Vagina (tissue), 2 donors: ENCODE data around the gene FBXO8. TPM values are rescaled to one million over a fixed set of nuclear protein-coding genes. Genes with fewer than 3 reads are reported as not detected.

ENCODE experiments used
- DNase-seq, 2 donors: peaks; one replicate each; pipeline ENCODE4 v3.0.0-alpha.2; 2017; ENCODE audit errors: extremely low spot score in 2 of 2
- H3K27ac ChIP-seq: fragments of 200-600 bp; sonication (generic); one replicate; pipeline ENCODE4 v1.5.1; 2019
- H3K27me3 ChIP-seq: fragments of 200-600 bp; sonication (generic); one replicate; pipeline ENCODE4 v1.5.1; 2019
- H3K36me3 ChIP-seq, 2 donors: fragments of 200-600 bp; sonication (generic); one replicate each; pipeline ENCODE4 v1.5.1; 2017 to 2019
- H3K4me1 ChIP-seq: fragments of 200-600 bp; sonication (generic); one replicate; pipeline ENCODE4 v1.5.1; 2019
- H3K4me3 ChIP-seq, 2 donors: fragments of 200-600 bp; sonication (generic); 1 replicate in 1 of 2; 2 replicates in 1 of 2; pipeline ENCODE4 v1.5.1; 2016 to 2019
- H3K9me3 ChIP-seq: fragments of 200-600 bp; sonication (generic); one replicate; pipeline ENCODE4 v1.5.1; 2019
- CTCF ChIP-seq, 3 experiments: fragments of 450-650 bp in 2 of 3; fragments of 200-600 bp in 1 of 3; sonication (generic) in 1 of 3; IDR thresholded peaks; one replicate each; pipeline ENCODE4 v1.5.1; 2017 to 2019; ENCODE audit warnings: antibody characterized with exemption in 3 of 3, mild to moderate bottlenecking in 2 of 3, moderate library complexity in 2 of 3
- POLR2A ChIP-seq, 2 donors: fragments of 450-650 bp; IDR thresholded peaks; one replicate each; pipeline ENCODE4 v1.6.1; 2017; ENCODE audit warnings: antibody characterized with exemption in 2 of 2, mild to moderate bottlenecking in 2 of 2, moderate library complexity in 2 of 2
- POLR2AphosphoS5 ChIP-seq, 2 donors: sonication (generic); formaldehyde crosslinking; IDR thresholded peaks; one replicate each; pipeline ENCODE4 v1.9.0; 2017; ENCODE audit warnings: antibody characterized with exemption in 2 of 2, mild to moderate bottlenecking in 2 of 2, low read depth in 1 of 2; ENCODE audit not compliant: insufficient read depth in 1 of 2
- intact Hi-C: fragments of 100-400 bp; cut with DNase I; formaldehyde crosslinking; loops from one replicate; pipeline ENCODE4 v1.15.1; 2023
- total RNA-seq: library from RNA; depleted of rRNA; stranded (reverse); fragments of >200 nt; gene quantifications from one replicate; pipeline ENCODE4 v1.2.3, GENCODE V29; 2016

FBXO8 gene
- total RNA-seq, 1 donor from 2014 or later: 24.3 TPM

- Histone ChIP-seq H3K27ac (no peak overlapping the region), H3K36me3 (peaks cover 0 to 11% of the 10 kb centered on the region in 2 donors), H3K9me3 (no peaks in the 10 kb centered on the region), H3K4me1 (no peaks in the 10 kb centered on the region), H3K4me3 (no peak overlapping the region), H3K27me3 (no peaks in the 10 kb centered on the region)
- intact Hi-C loops: no loop called here
- TF ChIP-seq CTCF (IDR thresholded peaks at IDR 0.05) (no peak), POLR2A (IDR thresholded peaks at IDR 0.05) (no peak), POLR2AphosphoS5 (IDR thresholded peaks at IDR 0.05; ENCODE audit: insufficient read depth in 1 of 2, low read depth in 1 of 2) (no peak)
- no peak for DNase-seq
These were observed 33.1 kb upstream of the FBXO8 start for GRCh38 chr4:174316546-174316945.

GRCh38 chr4:174314770-174315169 is 31.3 kb upstream of the FBXO8 start:
- TF ChIP-seq POLR2A (IDR thresholded peaks at IDR 0.05) (no peak), CTCF (IDR thresholded peaks at IDR 0.05) (no peak), POLR2AphosphoS5 (IDR thresholded peaks at IDR 0.05; ENCODE audit: insufficient read depth in 1 of 2, low read depth in 1 of 2) (no peak)
- H3K4me1 ChIP-seq: no peaks in the 10 kb centered on the region
- H3K4me3 ChIP-seq: no peak overlapping the region
- H3K9me3 ChIP-seq: no peaks in the 10 kb centered on the region
- H3K36me3 ChIP-seq: peaks cover 0 to 20% of the 10 kb centered on the region in 2 donors
- H3K27me3 ChIP-seq: no peaks in the 10 kb centered on the region
- DNase-seq: no peak
- intact Hi-C loops: no loop called here
- H3K27ac ChIP-seq: no peak overlapping the region

- DNase-seq: no peak
- peaks cover 0 to 25% of the 10 kb centered on the region in 2 donors for H3K36me3 ChIP-seq
- intact Hi-C loops: no loop called here
- no peak for TF ChIP-seq CTCF (IDR thresholded peaks at IDR 0.05)
- TF ChIP-seq POLR2AphosphoS5 (IDR thresholded peaks at IDR 0.05; ENCODE audit: insufficient read depth in 1 of 2, low read depth in 1 of 2): no peak
- TF ChIP-seq POLR2A (IDR thresholded peaks at IDR 0.05): no peak
- H3K4me1 ChIP-seq: no peaks in the 10 kb centered on the region
- no peaks in the 10 kb centered on the region for H3K27me3 ChIP-seq
- no peaks in the 10 kb centered on the region for H3K9me3 ChIP-seq
- no peak overlapping the region for H3K4me3 ChIP-seq
- no peak overlapping the region for H3K27ac ChIP-seq
These were observed 30.8 kb upstream of the FBXO8 start for GRCh38 chr4:174314274-174314673.

- intact Hi-C loops: no loop called here
These were observed 29.5 kb upstream of the FBXO8 start for GRCh38 chr4:174312993-174313392.

More at GRCh38 chr4:174312993-174313392, 29.5 kb upstream of the FBXO8 start:
- DNase-seq: no peak
- Histone ChIP-seq H3K27me3 (no peaks in the 10 kb centered on the region), H3K4me3 (no peak overlapping the region), H3K27ac (no peak overlapping the region), H3K36me3 (peaks cover 0 to 25% of the 10 kb centered on the region in 2 donors), H3K4me1 (no peaks in the 10 kb centered on the region), H3K9me3 (no peaks in the 10 kb centered on the region)
- TF ChIP-seq CTCF (IDR thresholded peaks at IDR 0.05): no peak
- no peak for TF ChIP-seq POLR2AphosphoS5 (IDR thresholded peaks at IDR 0.05; ENCODE audit: insufficient read depth in 1 of 2, low read depth in 1 of 2)
- no peak for TF ChIP-seq POLR2A (IDR thresholded peaks at IDR 0.05)
